Testis (tissue), 2 donors: ENCODE measurements around the gene KCTD19.
"Not testable (repeated sequence)": the region's sequence is repeated elsewhere in the genome, so short reads cannot be mapped to it uniquely, and the experiment has no call there.

Experiments
- CTCF ChIP-seq, 3 experiments: fragments of 450-650 bp in 2 of 3; fragments of 200-600 bp in 1 of 3; sonication (generic) in 1 of 3; IDR thresholded peaks; one replicate each; pipeline ENCODE4 v1.5.1; 2016 to 2019; ENCODE audit warnings: antibody characterized with exemption in 3 of 3, mild to moderate bottlenecking in 2 of 3, moderate library complexity in 1 of 3
- POLR2A ChIP-seq: fragments of 450-650 bp; IDR thresholded peaks from one replicate; pipeline ENCODE4 v1.6.1; 2017; ENCODE audit warnings: antibody characterized with exemption, mild to moderate bottlenecking, moderate library complexity

DNA sequence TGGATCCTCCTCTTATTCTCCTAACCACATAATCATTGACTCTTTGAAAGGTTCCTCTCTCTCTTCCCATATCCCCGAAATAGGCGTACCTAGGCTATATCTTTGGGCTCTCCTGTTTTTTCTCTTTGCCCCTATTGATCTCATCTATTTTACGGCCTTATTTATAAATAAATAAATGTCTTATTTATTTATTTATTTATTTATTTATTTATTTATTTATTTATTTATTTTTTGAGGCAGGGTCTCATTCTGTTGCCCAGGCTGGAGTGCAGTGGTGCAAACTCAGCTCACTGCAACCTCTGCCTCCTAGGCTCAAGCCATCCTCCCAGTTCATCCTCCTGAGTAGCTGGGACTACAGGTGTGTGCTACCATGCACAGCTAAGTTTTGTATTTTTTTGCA, 25.9 kb upstream of the KCTD19 start:
- TF ChIP-seq CTCF (IDR thresholded peaks at IDR 0.05); POLR2A: not testable (repeated sequence)
